Prostate gland (tissue), 2 donors: ENCODE results near the gene CPS1.

Experiments
- POLR2A ChIP-seq: fragments of 450-650 bp; IDR thresholded peaks from one replicate; pipeline ENCODE4 v1.6.1; 2016; ENCODE audit warnings: antibody characterized with exemption, mild to moderate bottlenecking
- TF ChIP-seq, protein P1 (sequence below), 4 experiments: fragments of 200-600 bp in 2 of 4; fragments of 450-650 bp in 2 of 4; sonication (generic) in 2 of 4; IDR thresholded peaks; 1 replicate in 3 of 4; 2 replicates in 1 of 4; pipeline ENCODE4 v1.5.1; 2016 to 2019; ENCODE audit warnings: antibody characterized with exemption in 4 of 4, mild to moderate bottlenecking in 2 of 4, moderate library complexity in 2 of 4

DNA sequence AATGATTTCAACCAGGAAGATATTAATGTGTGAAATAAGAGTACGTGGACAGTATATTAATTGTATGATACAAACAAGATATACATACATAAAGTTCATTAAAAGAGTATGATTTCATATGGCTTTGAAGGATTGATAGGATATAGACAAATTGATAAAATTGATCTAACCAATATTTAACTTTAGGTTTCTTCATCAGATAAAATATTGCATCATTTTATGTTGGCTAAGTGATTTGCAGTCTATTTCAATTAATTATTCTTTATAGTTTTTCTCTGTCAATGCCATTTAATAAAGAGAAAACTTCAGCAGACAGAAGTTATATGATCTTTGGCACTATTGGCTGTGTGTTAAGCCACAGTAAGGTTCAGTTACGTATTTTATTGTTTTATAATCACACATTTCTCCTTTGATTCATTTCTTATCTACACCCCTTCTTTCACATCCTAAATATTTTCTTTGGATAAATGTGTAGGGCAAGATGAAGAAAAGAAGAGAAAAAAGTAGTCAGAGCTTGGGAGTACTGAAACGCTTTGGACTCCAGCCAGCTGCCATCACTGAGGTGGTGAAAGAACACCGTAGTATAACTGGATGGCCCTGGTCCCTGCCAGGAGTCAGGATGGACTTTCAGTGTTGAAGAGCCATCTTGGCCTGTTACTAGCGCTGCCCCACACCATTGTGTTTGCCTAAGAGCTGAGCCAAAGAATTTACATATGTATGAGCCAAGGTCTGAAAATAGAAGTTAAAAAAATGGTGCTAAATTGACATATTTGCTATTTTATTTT is 9.8 kb upstream of the CPS1 start:
- TF ChIP-seq POLR2A: no peak
- TF ChIP-seq, protein P1, sequence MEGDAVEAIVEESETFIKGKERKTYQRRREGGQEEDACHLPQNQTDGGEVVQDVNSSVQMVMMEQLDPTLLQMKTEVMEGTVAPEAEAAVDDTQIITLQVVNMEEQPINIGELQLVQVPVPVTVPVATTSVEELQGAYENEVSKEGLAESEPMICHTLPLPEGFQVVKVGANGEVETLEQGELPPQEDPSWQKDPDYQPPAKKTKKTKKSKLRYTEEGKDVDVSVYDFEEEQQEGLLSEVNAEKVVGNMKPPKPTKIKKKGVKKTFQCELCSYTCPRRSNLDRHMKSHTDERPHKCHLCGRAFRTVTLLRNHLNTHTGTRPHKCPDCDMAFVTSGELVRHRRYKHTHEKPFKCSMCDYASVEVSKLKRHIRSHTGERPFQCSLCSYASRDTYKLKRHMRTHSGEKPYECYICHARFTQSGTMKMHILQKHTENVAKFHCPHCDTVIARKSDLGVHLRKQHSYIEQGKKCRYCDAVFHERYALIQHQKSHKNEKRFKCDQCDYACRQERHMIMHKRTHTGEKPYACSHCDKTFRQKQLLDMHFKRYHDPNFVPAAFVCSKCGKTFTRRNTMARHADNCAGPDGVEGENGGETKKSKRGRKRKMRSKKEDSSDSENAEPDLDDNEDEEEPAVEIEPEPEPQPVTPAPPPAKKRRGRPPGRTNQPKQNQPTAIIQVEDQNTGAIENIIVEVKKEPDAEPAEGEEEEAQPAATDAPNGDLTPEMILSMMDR (IDR thresholded peaks at IDR 0.05): no peak
